ENCODE results near the gene TARBP1.

TARBP1 gene

GRCh38 chr1:234467821-234468220 lies 11.2 kb downstream of the TARBP1 start:
- Histone ChIP-seq H3K79me2 (ENCODE audit: insufficient read depth, low read length) (peaks cover 12% of the 10 kb centered on the region), H4K20me1 (ENCODE audit: insufficient read depth, low read length) (no peaks in the 10 kb centered on the region), H3K27me3 (ENCODE audit: insufficient read depth, low read length, poor library complexity) (no peaks in the 10 kb centered on the region), H3K9me3 (ENCODE audit: insufficient read depth, low read length, severe bottlenecking) (no peaks in the 10 kb centered on the region), H3K27ac (ENCODE audit: low read length) (no peak overlapping the region), H3K36me3 (ENCODE audit: insufficient read depth, low read length) (peaks cover 70% of the 10 kb centered on the region), H3K4me3 (ENCODE audit: low read depth in 1 of 2, low read length in 2 of 2) (no peak overlapping the region), H2AFZ (ENCODE audit: low read depth, low read length) (no peak overlapping the region), H3K4me2 (ENCODE audit: insufficient read depth, low read length) (no peak overlapping the region), H3K9ac (ENCODE audit: low read depth, low read length) (no peak overlapping the region), H3K4me1 (ENCODE audit: insufficient read depth, low read length) (no peaks in the 10 kb centered on the region)
- no peak for ATAC-seq (ENCODE audit: insufficient read depth, low read depth)
- TF ChIP-seq, protein P1, sequence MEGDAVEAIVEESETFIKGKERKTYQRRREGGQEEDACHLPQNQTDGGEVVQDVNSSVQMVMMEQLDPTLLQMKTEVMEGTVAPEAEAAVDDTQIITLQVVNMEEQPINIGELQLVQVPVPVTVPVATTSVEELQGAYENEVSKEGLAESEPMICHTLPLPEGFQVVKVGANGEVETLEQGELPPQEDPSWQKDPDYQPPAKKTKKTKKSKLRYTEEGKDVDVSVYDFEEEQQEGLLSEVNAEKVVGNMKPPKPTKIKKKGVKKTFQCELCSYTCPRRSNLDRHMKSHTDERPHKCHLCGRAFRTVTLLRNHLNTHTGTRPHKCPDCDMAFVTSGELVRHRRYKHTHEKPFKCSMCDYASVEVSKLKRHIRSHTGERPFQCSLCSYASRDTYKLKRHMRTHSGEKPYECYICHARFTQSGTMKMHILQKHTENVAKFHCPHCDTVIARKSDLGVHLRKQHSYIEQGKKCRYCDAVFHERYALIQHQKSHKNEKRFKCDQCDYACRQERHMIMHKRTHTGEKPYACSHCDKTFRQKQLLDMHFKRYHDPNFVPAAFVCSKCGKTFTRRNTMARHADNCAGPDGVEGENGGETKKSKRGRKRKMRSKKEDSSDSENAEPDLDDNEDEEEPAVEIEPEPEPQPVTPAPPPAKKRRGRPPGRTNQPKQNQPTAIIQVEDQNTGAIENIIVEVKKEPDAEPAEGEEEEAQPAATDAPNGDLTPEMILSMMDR (IDR thresholded peaks at IDR 0.05; ENCODE audit: borderline replicate concordance, extremely low read depth, low read length, poor library complexity, severe bottlenecking): no peak
- no peak for TF ChIP-seq EZH2 (IDR thresholded peaks at IDR 0.05; ENCODE audit: borderline replicate concordance, low read depth, low read length, severe bottlenecking)
- no peak for DNase-seq

- no peaks in the 10 kb centered on the region for H3K27me3 ChIP-seq (ENCODE audit: insufficient read depth, low read length, poor library complexity)
- DNase-seq (no peak), ATAC-seq (ENCODE audit: insufficient read depth, low read depth) (no peak)
- no peaks in the 10 kb centered on the region for H3K9me3 ChIP-seq (ENCODE audit: insufficient read depth, low read length, severe bottlenecking)
- H3K36me3 ChIP-seq (ENCODE audit: insufficient read depth, low read length): peaks cover 79% of the 10 kb centered on the region
- no peaks in the 10 kb centered on the region for H4K20me1 ChIP-seq (ENCODE audit: insufficient read depth, low read length)
- H3K27ac ChIP-seq (ENCODE audit: low read length): no peak overlapping the region
- no peaks in the 10 kb centered on the region for H3K4me1 ChIP-seq (ENCODE audit: insufficient read depth, low read length)
- no peak overlapping the region for H3K4me3 ChIP-seq (ENCODE audit: low read depth in 1 of 2, low read length in 2 of 2)
- H2AFZ ChIP-seq (ENCODE audit: low read depth, low read length): no peak overlapping the region
- H3K4me2 ChIP-seq (ENCODE audit: insufficient read depth, low read length): no peak overlapping the region
- no peak for TF ChIP-seq EZH2 (IDR thresholded peaks at IDR 0.05; ENCODE audit: borderline replicate concordance, low read depth, low read length, severe bottlenecking)
- TF ChIP-seq, protein P1 (IDR thresholded peaks at IDR 0.05; ENCODE audit: borderline replicate concordance, extremely low read depth, low read length, poor library complexity, severe bottlenecking): no peak
- H3K79me2 ChIP-seq (ENCODE audit: insufficient read depth, low read length): peaks cover 6% of the 10 kb centered on the region; the same call in 1 of the 2 replicates
- no peak overlapping the region for H3K9ac ChIP-seq (ENCODE audit: low read depth, low read length)
Measured at GRCh38 chr1:234466945-234467344, 12.0 kb downstream of the TARBP1 start.

DNA sequence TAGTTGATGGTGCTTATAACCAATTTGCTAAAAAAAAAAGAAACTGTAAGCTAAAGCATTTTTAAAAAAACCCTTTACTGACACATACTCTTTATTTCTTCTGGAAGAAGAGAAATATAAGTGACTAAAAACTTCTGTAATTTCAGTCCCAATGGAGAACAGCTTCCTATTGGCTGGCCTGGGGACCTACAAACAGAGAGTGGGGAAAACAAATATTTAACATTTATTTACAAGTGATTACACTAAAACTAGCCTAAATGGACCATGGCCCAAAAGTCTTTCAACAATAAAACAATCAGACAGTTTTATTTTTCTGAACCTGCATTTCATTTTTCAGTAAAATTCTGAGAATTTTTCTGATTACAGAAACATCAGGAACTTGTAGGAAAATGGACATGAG lies 15.2 kb downstream of the TARBP1 start:
- Histone ChIP-seq H3K4me3 (ENCODE audit: low read depth in 1 of 2, low read length in 2 of 2) (no peak overlapping the region), H3K9me3 (ENCODE audit: insufficient read depth, low read length, severe bottlenecking) (no peaks in the 10 kb centered on the region), H2AFZ (ENCODE audit: low read depth, low read length) (no peak overlapping the region), H3K4me2 (ENCODE audit: insufficient read depth, low read length) (no peak overlapping the region), H4K20me1 (ENCODE audit: insufficient read depth, low read length) (no peaks in the 10 kb centered on the region), H3K79me2 (ENCODE audit: insufficient read depth, low read length) (peaks cover 3% of the 10 kb centered on the region; the same call in 1 of the 2 replicates), H3K27ac (ENCODE audit: low read length) (no peak overlapping the region), H3K36me3 (ENCODE audit: insufficient read depth, low read length) (peaks cover 85% of the 10 kb centered on the region), H3K27me3 (ENCODE audit: insufficient read depth, low read length, poor library complexity) (no peaks in the 10 kb centered on the region), H3K4me1 (ENCODE audit: insufficient read depth, low read length) (no peaks in the 10 kb centered on the region), H3K9ac (ENCODE audit: low read depth, low read length) (no peak overlapping the region)
- ATAC-seq (ENCODE audit: insufficient read depth, low read depth) (no peak), DNase-seq (no peak)
- TF ChIP-seq EZH2 (IDR thresholded peaks at IDR 0.05; ENCODE audit: borderline replicate concordance, low read depth, low read length, severe bottlenecking): no peak
- TF ChIP-seq, protein P1 (IDR thresholded peaks at IDR 0.05; ENCODE audit: borderline replicate concordance, extremely low read depth, low read length, poor library complexity, severe bottlenecking): no peak

DNA sequence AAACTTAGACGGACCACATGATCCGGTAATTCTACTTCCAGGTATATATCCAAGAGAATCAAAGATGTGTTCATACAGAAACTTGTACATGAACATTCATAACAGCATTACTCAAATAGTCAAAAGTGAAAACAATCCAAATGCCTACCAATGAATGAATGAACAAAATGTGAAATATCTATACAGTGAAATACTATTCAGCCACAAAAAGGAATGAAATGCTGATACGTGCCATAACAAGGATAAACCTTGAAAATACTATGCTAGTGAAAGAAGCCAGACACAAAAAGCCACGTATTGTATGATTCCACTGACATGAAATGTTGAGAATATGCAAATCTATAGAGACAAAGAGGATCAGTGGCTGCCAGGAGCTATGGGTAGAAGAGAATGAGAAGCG lies 18.3 kb downstream of the TARBP1 start:
- ATAC-seq (ENCODE audit: insufficient read depth, low read depth) (no peak), DNase-seq (no peak)
- H3K4me2 ChIP-seq (ENCODE audit: insufficient read depth, low read length): no peak overlapping the region
- no peak overlapping the region for H3K4me3 ChIP-seq (ENCODE audit: low read depth in 1 of 2, low read length in 2 of 2)
- no peaks in the 10 kb centered on the region for H3K79me2 ChIP-seq (ENCODE audit: insufficient read depth, low read length)
- H3K27me3 ChIP-seq (ENCODE audit: insufficient read depth, low read length, poor library complexity): no peaks in the 10 kb centered on the region
- H4K20me1 ChIP-seq (ENCODE audit: insufficient read depth, low read length): no peaks in the 10 kb centered on the region
- no peaks in the 10 kb centered on the region for H3K9me3 ChIP-seq (ENCODE audit: insufficient read depth, low read length, severe bottlenecking)
- no peak overlapping the region for H3K27ac ChIP-seq (ENCODE audit: low read length)
- TF ChIP-seq, protein P1 (IDR thresholded peaks at IDR 0.05; ENCODE audit: borderline replicate concordance, extremely low read depth, low read length, poor library complexity, severe bottlenecking): no peak
- no peak for TF ChIP-seq EZH2 (IDR thresholded peaks at IDR 0.05; ENCODE audit: borderline replicate concordance, low read depth, low read length, severe bottlenecking)
- H2AFZ ChIP-seq (ENCODE audit: low read depth, low read length): no peak overlapping the region
- H3K36me3 ChIP-seq (ENCODE audit: insufficient read depth, low read length): peaks cover 69% of the 10 kb centered on the region
- no peak overlapping the region for H3K9ac ChIP-seq (ENCODE audit: low read depth, low read length)
- H3K4me1 ChIP-seq (ENCODE audit: insufficient read depth, low read length): no peaks in the 10 kb centered on the region
